GM12872 (cell line): ENCODE data around the gene SPRYD4.

Experiments used
- CTCF ChIP-seq: IDR thresholded peaks from 3 replicates; pipeline ENCODE4 v1.5.1; 2011; ENCODE audit warnings: low read depth, mild to moderate bottlenecking, low read length, moderate library complexity; ENCODE audit not compliant: insufficient read depth

Gene SPRYD4

GRCh38 chr12:56522411-56523193 is 54.2 kb downstream of the SPRYD4 start:
- no peak for TF ChIP-seq CTCF

- no peak for TF ChIP-seq CTCF
Observed at GRCh38 chr12:56528846-56529245, 60.5 kb downstream of the SPRYD4 start.
